ENCODE results near the gene GJC2.

GJC2 gene

DNA sequence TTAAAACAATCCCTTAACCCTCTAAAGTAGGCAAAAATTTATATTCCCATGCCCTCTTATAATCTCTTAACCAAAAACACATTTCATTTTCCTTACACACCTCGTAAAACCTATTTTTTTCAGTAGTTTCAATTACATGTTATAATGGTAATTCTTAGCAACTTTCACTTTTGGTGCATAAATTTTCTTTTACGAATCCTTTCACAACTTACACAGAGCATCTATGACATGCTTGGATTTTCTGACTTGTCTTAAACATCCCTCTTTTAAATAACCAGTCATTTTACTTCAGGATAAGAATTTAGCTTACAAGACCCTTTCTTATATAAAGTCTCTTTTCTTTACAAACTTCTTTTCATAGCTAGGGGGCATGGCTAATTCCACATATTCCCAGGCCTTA lies 31.7 kb upstream of the GJC2 start:
- Histone ChIP-seq H3K4me2 (ENCODE audit: insufficient read depth, low read length) (no peak overlapping the region), H3K9me3 (ENCODE audit: insufficient read depth, low read length, severe bottlenecking) (peaks cover 16% of the 10 kb centered on the region), H3K27ac (ENCODE audit: low read length) (no peak overlapping the region), H3K4me3 (ENCODE audit: low read depth in 1 of 2, low read length in 2 of 2) (no peak overlapping the region), H4K20me1 (ENCODE audit: insufficient read depth, low read length) (no peaks in the 10 kb centered on the region), H3K79me2 (ENCODE audit: insufficient read depth, low read length) (no peaks in the 10 kb centered on the region), H3K9ac (ENCODE audit: low read depth, low read length) (no peak overlapping the region), H2AFZ (ENCODE audit: low read depth, low read length) (no peak overlapping the region), H3K36me3 (ENCODE audit: insufficient read depth, low read length) (no peaks in the 10 kb centered on the region), H3K4me1 (ENCODE audit: insufficient read depth, low read length) (no peaks in the 10 kb centered on the region), H3K27me3 (ENCODE audit: insufficient read depth, low read length, poor library complexity) (peaks cover 6% of the 10 kb centered on the region)
- ATAC-seq (ENCODE audit: insufficient read depth, low read depth) (no peak), DNase-seq (no peak)
- TF ChIP-seq, protein P1, sequence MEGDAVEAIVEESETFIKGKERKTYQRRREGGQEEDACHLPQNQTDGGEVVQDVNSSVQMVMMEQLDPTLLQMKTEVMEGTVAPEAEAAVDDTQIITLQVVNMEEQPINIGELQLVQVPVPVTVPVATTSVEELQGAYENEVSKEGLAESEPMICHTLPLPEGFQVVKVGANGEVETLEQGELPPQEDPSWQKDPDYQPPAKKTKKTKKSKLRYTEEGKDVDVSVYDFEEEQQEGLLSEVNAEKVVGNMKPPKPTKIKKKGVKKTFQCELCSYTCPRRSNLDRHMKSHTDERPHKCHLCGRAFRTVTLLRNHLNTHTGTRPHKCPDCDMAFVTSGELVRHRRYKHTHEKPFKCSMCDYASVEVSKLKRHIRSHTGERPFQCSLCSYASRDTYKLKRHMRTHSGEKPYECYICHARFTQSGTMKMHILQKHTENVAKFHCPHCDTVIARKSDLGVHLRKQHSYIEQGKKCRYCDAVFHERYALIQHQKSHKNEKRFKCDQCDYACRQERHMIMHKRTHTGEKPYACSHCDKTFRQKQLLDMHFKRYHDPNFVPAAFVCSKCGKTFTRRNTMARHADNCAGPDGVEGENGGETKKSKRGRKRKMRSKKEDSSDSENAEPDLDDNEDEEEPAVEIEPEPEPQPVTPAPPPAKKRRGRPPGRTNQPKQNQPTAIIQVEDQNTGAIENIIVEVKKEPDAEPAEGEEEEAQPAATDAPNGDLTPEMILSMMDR (IDR thresholded peaks at IDR 0.05; ENCODE audit: borderline replicate concordance, extremely low read depth, low read length, poor library complexity, severe bottlenecking) = no peak
- no peak for TF ChIP-seq EZH2 (IDR thresholded peaks at IDR 0.05; ENCODE audit: borderline replicate concordance, low read depth, low read length, severe bottlenecking)

GRCh38 chr1:228120351-228120750 lies 29.4 kb upstream of the GJC2 start:
- Histone ChIP-seq H3K4me2 (ENCODE audit: insufficient read depth, low read length) (no peak overlapping the region), H3K4me1 (ENCODE audit: insufficient read depth, low read length) (no peaks in the 10 kb centered on the region)

DNA sequence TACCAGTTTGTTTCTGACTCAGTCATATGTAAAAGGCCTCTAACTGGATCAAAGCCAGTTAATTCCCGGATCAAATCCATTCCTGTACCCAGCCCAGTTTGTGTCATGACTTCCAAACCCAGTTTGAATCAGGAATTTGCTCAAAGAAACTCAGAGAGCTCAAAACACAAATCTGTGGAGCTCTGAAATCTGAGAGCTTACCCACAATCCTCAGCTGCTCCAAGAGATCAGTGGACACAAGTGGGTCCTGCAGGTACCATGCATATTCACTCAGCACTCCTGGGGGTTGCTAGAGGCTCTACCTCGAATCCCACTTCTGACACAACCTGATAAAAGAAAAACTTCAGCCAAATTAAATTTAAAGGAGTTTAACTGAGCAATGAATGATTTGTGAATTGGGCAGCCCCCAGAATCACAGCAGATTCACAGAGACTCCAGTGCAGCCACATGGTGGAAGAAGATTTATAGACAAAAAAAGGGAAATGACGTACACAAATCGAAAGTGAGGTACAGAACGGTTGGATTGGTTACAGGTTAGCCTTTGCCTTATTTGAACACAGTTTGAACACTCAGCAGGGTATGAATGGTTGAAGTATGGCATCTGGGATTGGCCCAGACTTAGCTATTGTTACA lies 28.8 kb upstream of the GJC2 start:
- Histone ChIP-seq H3K36me3 (ENCODE audit: insufficient read depth, low read length) (no peaks in the 10 kb centered on the region), H3K9ac (ENCODE audit: low read depth, low read length) (no peak overlapping the region), H4K20me1 (ENCODE audit: insufficient read depth, low read length) (no peaks in the 10 kb centered on the region), H3K4me2 (ENCODE audit: insufficient read depth, low read length) (no peak overlapping the region), H3K27ac (ENCODE audit: low read length) (no peak overlapping the region), H3K27me3 (ENCODE audit: insufficient read depth, low read length, poor library complexity) (peaks cover 9% of the 10 kb centered on the region), H3K4me3 (ENCODE audit: low read depth in 1 of 2, low read length in 2 of 2) (no peak overlapping the region), H3K79me2 (ENCODE audit: insufficient read depth, low read length) (no peaks in the 10 kb centered on the region), H2AFZ (ENCODE audit: low read depth, low read length) (no peak overlapping the region), H3K9me3 (ENCODE audit: insufficient read depth, low read length, severe bottlenecking) (peaks cover 16% of the 10 kb centered on the region), H3K4me1 (ENCODE audit: insufficient read depth, low read length) (no peaks in the 10 kb centered on the region)
- ATAC-seq (ENCODE audit: insufficient read depth, low read depth) (no peak), DNase-seq (no peak)
- TF ChIP-seq EZH2 (IDR thresholded peaks at IDR 0.05; ENCODE audit: borderline replicate concordance, low read depth, low read length, severe bottlenecking) = no peak
- TF ChIP-seq, protein P1 (IDR thresholded peaks at IDR 0.05; ENCODE audit: borderline replicate concordance, extremely low read depth, low read length, poor library complexity, severe bottlenecking) = no peak

More at GRCh38 chr1:228120351-228120750, 29.4 kb upstream of the GJC2 start:
- H3K27ac ChIP-seq (ENCODE audit: low read length) = no peak overlapping the region
- H3K9me3 ChIP-seq (ENCODE audit: insufficient read depth, low read length, severe bottlenecking) = peaks cover 16% of the 10 kb centered on the region
- no peaks in the 10 kb centered on the region for H3K36me3 ChIP-seq (ENCODE audit: insufficient read depth, low read length)
- DNase-seq = no peak
- no peaks in the 10 kb centered on the region for H4K20me1 ChIP-seq (ENCODE audit: insufficient read depth, low read length)
- TF ChIP-seq, protein P1 (IDR thresholded peaks at IDR 0.05; ENCODE audit: borderline replicate concordance, extremely low read depth, low read length, poor library complexity, severe bottlenecking) = no peak
- TF ChIP-seq EZH2 (IDR thresholded peaks at IDR 0.05; ENCODE audit: borderline replicate concordance, low read depth, low read length, severe bottlenecking) = no peak
- ATAC-seq (ENCODE audit: insufficient read depth, low read depth) = no peak
- H3K27me3 ChIP-seq (ENCODE audit: insufficient read depth, low read length, poor library complexity) = peaks cover 9% of the 10 kb centered on the region
- no peak overlapping the region for H3K4me3 ChIP-seq (ENCODE audit: low read depth in 1 of 2, low read length in 2 of 2)
- no peak overlapping the region for H3K9ac ChIP-seq (ENCODE audit: low read depth, low read length)
- H2AFZ ChIP-seq (ENCODE audit: low read depth, low read length) = no peak overlapping the region
- H3K79me2 ChIP-seq (ENCODE audit: insufficient read depth, low read length) = no peaks in the 10 kb centered on the region

Data from DND-41 (cell line).